ENCODE data around the gene PAPPA2.

Gene PAPPA2

DNA sequence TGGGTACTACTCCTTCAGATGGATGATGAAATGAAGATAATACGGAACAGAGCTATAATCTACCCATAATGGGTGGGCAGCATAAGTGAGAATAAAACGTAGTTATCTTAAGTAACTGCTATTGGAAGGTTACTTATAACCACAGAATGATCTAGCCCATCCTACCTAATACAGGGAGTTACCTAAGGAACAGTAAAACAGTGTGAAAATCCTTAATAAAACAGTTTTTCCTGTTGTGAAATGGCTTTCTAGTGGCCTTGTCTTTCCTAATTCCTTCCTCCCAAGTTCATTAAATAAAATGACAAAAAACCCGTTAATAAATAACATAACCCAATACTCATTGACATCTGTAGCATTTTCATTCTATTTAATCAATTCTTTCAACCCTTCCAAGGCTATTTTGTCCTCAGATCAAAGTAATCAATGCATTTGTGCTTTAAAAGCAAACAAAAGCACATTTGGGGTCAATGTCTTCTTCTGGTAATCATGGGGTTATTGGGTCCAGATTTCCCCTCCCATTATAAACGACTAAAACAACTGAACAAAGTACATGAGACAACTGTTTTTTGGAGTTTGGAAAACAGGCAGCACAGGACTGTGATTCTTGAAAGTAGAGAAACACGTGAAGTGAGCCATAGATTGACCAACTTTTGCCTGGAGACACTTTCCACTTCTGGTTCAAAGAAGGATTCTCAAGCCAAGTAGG, 42.0 kb downstream of the PAPPA2 start:
- DNase-seq, result no peak

DNA sequence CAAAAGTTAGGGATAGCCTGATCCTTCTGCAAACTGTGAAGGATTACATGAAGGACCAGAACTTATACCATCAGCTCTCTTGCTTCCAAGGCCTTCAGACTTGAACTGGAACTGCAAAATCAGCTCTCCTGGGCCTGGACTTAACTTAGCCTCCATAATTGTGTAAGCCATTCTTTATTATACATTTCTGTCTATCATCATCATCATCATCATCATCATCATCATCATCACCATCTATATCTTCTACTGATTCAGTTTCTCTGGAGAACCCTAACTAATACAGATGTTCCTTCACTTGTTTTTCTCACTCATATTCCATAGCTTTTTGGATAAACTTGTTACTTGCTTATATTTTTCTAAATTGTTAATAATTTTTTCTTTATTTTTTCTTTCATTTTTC, 50.0 kb downstream of the PAPPA2 start:
- no peak for DNase-seq

DNA sequence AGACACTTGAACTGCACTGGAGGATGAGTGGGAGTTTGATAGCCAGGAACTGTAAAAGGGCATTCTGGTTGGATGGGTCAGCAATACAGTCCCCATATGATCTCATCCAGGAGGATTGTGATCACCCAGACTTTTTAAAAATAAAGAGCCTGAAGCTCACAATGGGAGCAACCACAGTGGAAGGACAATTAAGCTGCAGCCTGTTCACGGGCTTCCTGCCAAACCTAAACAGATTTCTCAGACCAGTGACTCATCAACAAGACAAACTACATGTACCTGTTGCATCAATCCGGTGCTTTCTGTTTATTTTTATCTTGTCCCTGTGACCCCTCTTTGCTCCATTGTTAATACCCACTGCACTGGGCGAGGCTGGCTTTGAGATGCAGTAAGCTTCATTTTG, 52.3 kb downstream of the PAPPA2 start:
- DNase-seq, result peak in 1 of 2 experiments; percentile 44

DNA sequence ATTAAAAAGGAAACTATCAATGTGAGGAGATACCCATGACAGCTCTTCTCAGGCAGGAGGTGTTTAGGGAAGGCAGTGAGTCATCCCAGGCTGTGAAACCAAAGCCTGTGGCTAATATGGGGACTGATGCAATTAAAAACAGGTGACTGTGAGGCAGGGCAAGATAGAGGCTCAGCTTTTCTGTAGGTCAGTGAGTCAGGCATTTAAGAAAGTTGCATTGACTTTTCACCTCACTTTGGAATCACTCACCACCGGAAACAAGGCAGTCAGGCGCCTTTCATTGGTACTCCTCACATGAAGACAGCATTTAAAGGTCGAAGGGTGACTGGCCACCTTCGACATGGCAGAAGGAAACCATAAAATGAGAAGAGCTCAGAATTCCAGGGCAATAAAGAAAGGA, 54.5 kb downstream of the PAPPA2 start:
- no peak for DNase-seq

DNA sequence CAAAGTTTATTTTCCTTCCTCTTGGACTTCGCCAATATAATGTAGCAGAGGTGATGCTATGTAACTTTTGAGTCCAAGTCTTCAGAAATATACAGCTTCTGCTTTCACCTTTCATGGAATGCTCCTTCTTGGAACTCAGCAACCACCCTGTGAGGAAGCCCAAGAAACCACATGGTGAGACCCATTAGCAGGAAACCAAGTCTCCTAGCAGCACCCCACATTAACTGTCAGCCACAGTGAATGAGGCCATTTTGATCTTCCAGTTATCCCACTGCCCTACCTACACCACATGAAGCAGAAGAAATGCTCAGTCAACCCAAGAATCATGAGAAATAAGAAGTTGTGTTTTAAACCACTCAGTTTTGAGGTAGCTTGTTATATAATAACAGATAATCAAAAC, 58.2 kb downstream of the PAPPA2 start:
- DNase-seq, result no peak

DNA sequence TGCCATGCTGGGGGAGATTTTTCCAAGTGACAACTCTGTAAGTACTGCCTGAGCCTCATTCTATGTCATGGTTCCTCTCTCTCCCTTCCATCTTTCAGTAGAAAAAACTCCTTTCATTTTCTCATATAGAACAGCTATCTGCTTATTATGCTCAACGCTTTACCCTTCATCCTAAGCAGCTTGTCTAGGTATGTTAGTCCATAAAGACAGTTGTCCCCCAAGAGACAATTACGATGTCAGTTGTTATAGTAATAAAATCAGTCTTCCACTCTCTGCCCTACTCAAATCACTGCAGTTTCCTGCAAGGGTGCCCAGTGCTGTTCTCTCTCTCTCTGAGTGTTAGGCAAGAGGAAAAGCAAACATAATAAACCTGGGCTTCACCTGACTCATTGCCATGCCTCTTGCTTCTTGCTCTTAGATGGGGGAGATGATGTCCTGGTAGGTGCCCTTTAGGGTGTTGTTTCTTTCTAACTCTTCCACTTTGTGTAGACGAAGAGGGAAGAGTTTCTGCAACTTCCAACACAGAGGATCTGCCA, 59.4 kb downstream of the PAPPA2 start:
- DNase-seq, result no peak

DNA sequence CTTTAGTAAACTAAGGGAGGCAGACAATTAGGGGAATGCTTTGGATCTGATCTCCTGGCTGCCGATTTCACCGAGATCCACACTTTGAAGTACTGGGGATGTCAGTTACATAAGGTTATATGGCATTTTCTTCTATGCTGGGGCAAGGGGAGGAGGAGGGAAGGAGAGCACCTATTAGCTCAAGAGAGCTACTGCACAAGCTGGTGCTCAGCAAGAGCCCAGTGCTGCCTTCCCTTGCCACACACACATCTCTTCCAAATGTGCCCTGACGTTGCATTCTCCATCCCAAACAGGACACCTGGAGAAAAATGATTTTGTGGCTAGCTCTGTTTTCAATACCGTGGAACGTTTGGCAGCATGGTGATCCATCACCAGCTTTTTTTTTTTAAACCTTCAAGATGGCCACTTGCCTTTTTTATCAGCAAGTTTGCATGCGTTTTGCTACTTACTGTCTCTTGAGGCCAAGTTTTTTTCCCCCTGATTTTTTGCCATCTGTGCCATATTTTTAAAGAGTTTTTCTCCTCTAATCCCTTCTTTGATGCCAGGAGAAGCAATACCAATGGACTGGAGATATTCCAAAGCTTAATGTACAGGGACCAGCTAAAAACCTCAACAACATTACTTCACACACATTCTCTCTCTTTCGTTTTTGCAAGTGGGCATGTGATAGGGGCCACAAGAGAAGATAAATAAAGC, 66.6 kb downstream of the PAPPA2 start:
- DNase-seq, result no peak

DNA sequence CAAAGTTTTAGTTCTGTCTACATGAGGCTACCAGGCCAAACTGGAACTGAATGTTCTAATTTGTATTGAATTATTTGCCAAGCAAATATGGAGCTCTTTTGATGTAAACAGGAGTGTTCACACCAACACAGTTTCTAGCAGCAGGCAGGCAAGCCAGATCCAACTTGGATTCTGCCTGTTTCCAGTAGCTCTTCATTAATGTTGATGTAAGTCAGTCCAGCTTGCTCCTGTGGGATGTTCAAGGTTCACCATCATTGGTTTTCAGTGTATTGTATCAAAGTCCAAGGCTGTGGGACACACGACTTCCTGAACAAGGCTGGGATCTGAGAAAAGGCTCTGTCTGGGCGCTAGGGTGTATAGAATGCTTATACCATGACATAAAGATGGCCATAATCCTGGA, 68.1 kb downstream of the PAPPA2 start:
- no peak for DNase-seq

DNA sequence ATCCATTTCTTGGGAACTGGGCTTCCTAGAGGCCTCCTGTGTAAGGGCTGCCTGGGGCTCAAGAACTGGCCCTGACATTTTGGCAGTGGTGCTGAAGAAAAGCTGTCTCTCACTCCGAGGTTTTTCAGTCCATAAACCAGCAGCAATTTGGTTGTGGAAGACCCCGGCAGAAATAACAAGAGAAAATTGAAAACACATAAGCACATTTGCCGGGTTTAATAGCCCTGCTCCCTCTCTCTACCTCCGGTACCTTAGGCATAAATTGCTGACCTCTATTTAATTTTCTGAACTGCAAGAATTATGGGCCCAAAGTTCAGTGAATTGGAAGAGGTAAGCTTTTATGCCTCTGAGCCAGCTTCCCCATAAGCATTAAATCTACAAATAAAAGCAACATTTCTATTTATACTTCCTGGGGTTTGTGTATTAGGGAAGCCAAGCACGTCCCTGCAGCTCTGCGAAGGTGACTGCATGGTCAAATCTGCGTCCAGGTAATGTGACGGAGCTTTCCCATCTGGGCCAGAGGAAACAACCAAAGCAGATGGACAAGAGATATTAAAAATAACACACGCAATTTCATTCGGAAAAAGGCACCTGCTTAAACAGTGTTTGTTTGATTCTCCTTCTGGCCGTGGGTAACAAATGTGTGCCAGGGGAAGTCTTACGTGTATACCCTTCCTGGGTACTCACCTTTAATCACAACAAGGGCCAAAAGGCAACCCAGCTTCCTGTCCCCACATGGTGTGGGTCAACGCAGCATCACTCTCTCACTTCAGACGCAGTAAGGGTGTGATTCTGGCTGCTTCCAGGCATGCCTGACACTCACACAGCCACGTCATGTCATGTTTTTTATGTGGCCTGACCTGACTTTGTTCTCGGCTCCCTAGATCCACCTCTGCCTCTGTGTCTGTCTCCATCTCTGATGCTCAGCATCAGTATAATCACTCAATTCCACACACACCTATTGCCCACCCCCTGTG, 69.2 kb downstream of the PAPPA2 start:
- DNase-seq, result peak in 1 of 2 experiments; percentile 33

DNA sequence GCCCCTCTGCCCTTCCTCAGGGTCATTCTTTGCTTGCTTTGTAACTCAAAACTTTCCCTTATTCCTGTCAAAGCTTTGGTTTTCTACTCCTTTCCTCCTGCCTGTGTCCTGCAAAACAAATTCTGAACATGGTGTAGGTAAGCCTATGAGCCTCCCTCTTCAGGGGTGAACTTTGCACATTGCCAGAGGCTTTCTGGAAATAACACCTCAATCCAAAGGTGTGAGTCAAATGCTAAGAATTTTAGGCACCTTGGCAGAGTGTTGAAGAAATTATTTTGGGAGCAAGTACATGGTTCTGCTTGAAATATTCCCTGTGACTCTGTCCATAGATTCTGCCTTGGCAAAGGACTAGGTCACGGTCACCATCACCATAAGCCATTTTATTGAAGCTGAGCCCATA, 70.0 kb downstream of the PAPPA2 start:
- DNase-seq, result no peak

DNA sequence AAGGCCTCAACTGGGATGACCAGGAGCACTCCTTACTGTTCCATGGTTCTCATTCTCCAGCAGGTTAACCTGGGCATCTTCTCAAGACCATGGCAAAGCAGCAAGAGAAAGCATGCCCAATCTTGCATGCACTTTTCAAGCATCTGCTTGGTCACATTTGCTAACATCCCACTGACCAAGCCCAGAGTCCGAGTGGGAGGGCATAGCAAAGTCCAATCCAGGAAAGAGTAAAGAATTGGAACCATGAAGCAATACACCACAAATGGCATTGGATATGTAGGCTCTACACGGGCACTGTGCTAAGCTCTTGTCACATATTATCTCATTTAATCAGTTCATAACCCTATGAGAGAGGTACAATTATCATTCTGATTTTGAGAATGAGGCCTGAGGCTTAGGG, 73.6 kb downstream of the PAPPA2 start:
- no peak for DNase-seq

DNA sequence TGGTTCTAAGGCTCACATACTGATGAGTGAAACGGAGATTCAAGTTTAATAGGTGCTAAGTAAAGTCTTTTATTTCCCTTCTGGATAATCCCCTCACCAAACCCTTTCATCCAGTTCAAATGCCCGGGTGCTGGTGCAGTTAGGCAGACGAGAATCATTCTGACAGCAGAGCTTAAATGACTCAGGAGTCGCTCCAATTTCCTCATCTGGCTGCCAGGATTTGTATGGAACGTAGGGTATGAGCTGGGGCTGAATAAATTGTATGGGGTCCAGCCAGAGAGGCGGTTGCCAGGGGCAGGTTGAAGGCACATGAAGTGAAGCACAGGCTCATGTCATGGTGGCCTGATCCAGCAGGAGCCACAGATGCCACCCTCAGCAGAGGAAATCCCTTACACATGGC, 76.0 kb downstream of the PAPPA2 start:
- DNase-seq, result no peak

DNA sequence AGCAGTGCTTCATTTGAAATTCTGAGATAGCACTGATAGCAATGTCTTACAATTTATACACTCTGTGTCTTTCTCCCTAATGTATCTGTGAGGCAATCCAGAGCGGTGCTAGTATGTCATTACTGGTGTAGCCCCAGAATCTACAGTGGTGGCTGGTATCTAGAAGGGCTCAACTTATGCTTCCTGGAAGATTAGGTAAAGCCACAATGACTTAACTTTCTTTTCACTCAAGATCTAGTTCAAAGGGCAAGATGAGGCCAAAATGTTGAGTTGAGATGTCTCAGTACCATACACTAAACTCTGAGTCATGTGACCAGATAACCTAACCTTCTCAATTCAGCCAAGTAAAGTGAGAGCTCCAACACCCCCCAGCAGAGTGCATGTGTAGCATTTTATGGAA, 77.5 kb downstream of the PAPPA2 start:
- no peak for DNase-seq

DNA sequence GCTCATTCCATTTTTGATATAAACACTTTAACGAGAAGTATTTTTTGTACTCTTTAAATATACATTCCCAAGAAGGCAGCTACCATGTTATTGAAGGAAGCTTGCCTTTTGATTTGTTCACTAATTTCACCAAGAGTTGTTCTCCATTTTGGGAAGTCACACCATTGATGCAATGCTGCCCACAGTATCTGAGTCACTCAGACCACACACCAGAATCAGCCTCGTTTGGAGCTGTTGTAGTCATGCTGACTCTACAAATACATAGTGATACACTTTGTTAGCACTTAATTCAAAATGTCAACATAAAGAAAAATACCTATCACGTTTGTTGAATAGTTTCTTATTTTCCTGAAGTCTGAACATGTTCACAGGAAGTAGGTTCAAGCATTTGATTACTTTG, 78.7 kb downstream of the PAPPA2 start:
- no peak for DNase-seq

DNA sequence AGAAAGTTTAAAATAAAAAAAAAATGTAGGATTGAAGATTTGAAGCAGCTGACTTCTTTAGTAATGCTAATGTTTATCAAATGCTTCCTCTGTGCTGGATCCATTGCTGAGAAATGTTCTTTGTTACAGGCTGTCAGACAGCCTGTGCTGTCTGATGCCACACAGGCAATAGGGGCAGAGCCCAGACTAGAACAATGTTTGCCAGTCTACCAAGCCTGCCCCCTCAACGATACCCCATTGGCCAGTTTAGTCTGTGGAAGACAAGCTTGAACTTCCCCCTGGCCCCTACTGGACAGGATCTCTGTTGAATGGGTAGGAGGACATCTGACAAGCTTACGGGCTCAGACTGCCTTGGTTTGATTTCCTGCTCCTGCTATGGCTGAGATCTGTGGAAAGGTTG, 79.4 kb downstream of the PAPPA2 start:
- DNase-seq, result no peak

DNA sequence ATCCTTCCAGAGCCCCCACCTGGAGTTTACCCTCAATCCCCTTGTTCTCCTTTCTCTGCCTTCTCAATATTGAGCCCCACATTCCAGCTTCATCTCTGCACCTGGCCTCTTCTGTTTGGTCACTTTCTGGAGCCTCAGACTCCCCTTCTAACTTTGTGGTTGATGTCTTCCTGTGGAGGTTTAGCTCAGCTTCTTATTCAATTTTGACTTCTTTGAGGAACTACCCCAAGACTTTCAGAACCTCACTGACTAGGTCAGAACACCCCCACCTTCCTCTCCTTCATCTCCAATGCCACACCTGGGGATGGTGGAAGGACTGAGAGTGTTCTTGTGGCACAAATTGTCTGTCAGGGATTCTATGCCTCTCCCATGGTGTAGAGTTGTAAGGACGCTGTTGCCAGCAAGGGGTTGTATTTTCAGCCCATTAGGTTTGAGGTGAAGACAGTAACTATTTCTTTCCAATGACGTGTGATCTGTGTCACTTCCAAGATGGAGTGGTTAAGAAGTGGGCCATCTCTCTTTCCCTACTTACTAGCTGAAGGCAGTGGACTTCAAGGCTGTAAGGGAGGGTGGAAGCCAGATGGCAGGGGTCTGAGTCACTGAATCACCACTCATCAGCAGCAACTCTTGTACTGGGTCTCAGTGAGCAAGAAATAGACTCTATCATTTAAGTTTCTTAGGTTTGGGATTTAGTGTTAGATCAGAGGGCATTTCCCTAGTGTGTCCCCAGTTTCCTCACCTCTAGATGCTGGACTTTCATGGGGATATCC, 80.6 kb downstream of the PAPPA2 start:
- no peak for DNase-seq

DNA sequence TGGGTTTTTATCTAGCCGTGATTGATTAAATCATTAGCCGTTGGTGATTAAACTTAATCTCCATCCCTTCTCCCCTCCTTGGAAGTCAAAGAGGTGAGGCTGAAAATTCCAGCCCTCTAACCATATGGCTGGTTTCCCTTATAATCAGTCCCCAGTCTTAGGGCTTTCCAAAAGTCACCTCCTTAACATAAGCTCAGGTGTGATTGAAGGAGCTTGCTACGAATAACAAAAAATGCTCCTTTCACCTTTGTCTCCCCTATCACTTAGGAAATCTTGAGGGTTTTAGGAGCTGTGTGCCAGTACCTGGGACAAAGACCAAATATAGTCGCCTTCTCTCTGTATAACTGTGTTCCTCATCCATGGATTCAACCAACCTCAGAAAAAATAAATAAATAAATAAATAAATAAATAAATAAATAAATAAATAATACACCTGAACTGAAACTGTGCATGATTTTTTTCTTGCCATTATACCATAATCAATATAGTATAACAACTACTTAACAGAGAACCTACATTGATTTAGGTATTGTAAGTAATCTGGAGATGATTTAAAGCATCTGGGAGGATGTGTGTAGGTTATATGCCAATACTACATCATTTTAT, 82.2 kb downstream of the PAPPA2 start:
- DNase-seq, result no peak

DNA sequence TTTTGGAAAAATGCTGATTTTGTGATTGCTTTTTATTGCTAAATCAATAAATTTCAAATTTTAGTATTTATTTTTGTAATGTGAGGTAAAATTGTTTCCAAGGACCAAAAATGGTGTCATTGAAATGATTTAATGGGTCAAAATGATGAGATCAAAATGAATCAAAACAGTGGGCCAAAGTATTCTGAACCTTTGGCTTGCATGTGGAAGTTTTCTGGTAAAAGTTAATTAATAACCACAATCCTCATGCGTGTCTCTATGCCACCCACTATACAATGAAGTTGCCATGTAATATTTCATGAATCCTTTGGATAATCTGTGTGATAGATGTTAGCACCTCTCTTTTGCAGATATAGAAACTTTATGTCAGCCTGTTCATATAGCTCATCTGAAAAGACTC, 83.8 kb downstream of the PAPPA2 start:
- no peak for DNase-seq

DNA sequence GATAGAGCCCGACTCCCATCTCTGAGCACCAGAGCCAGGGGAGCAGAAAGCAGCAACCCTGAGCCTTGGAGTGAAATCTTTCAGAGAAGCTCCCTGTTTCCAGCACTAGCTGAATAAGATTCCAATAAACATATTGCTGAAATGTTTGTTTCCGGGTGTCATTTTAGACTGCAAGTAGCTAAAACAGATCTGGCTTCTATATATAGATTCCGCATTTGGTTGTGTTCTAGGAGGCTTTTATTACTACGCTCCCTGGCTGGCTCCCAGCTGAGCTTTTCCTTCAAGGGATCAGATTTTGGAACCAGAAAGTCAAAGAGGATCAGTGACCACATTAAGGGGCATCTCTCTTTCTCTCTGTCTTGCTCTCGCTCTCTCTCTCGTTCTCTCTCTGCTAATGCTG, 88.2 kb downstream of the PAPPA2 start:
- DNase-seq, result no peak

DNA sequence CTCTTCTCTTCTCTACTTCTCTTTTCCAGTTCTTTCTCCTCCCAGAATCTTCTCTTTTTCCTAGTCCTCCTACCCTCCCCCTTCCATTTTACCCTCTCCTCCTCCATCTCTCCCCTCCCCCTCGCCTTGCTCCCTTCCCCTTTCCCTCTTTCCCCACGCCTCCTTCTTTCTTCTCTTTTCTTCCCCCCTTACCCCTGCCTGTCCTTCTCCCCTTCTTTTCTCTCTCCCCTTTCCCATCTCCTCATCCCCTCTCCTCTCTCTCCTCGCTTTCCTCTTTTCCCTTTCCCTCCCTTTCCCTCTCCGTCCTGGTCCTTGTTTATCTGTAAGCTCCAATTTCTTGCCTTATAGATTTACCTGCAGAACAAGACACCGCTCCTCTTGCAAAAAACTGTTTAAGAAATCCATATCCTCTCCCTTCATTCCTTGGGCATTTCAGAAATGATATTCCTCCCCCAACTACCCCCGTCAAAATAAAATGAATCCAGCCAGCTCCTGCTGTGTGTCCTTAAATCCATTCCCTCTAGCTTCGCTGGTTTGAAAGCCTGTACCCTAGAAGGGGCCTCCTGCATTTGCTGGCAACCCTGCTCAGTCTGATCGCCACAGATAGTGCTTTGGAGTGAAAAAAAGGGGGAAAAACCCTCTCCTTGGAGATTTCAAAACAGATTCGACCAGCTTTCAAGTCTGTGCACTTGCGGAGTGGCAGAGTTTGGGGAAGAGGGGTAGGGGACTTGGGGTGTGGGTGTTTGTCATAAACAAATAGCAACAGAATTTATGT, 89.4 kb downstream of the PAPPA2 start:
- DNase-seq, result no peak

DNA sequence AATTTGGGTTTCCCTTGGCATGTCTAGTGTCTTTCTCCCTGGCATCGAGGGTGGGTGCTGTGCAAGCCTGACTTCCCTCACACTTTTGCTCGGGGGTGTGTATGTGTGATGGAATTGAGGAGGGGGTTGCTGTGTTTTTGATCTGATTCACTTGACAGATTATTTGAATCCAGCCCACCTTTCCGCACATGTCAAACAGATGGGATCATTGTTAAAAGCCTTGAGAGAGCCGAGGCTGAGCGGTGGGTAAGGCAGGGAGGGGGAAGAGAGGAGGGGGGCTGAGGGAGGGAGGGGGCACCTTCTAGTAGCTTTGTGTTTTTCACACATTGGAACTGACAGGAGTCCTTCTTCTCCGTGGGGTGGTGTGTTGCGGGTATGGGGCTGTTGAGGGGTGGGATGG, 90.0 kb downstream of the PAPPA2 start:
- no peak for DNase-seq
